ENCODE measurements around the gene SBK2. TPM values are rescaled to one million over a fixed set of nuclear protein-coding genes. Genes with fewer than 3 reads are reported as not detected.

The SBK2 gene
- total and polyA plus RNA-seq, 9 of the 15 experiments (the other 6 are each of a cell fraction or from before 2014, with no cell fraction given), result not detected

DNA sequence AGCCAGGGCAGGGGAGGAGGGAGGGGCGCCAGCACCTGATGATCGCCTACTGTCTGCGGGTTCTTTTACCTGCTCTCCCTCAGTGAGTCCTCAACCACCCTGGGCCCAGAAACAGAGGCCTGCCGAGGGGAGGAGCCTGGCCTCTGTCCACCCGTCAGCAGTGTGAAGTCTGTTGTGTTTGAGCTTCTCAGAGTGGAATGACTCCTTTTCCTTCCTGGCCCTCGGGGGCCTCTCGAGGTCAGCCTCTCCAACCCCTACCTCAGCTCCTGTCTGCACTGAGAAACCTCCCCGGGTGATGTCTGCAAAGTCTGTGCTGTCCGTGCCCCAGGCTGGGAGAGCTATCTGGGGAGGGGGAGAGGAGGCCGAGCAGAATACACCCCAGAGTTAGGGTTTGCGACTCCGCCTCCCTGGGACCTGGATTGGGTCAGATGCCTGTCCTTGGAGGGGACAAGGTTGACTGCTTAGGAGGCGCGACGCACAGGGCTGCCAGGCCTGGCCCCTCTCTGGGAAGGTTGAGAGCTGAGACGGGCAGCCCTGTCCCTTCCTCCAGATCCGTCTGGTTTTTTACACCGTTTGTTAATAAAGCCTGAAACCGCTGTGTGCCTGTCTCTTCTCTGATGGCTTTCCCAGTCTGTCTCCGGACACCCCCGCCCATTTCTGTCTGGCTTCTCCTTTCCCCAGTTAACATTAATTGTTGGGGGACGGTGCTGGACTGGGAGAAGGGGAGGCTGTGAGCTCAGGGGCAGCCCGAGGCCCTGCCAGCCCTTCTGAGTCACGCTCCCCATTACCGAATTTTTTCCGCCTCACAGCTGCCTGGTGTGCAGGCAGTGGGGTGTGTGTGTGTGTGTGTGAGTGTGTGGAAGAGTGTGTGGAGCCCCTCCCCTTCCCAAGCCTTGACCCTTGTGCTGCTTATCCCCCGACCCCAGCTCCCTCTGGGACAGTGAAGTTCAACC is 49.7 kb downstream of the SBK2 start (continued):
- TF ChIP-seq, protein P1, sequence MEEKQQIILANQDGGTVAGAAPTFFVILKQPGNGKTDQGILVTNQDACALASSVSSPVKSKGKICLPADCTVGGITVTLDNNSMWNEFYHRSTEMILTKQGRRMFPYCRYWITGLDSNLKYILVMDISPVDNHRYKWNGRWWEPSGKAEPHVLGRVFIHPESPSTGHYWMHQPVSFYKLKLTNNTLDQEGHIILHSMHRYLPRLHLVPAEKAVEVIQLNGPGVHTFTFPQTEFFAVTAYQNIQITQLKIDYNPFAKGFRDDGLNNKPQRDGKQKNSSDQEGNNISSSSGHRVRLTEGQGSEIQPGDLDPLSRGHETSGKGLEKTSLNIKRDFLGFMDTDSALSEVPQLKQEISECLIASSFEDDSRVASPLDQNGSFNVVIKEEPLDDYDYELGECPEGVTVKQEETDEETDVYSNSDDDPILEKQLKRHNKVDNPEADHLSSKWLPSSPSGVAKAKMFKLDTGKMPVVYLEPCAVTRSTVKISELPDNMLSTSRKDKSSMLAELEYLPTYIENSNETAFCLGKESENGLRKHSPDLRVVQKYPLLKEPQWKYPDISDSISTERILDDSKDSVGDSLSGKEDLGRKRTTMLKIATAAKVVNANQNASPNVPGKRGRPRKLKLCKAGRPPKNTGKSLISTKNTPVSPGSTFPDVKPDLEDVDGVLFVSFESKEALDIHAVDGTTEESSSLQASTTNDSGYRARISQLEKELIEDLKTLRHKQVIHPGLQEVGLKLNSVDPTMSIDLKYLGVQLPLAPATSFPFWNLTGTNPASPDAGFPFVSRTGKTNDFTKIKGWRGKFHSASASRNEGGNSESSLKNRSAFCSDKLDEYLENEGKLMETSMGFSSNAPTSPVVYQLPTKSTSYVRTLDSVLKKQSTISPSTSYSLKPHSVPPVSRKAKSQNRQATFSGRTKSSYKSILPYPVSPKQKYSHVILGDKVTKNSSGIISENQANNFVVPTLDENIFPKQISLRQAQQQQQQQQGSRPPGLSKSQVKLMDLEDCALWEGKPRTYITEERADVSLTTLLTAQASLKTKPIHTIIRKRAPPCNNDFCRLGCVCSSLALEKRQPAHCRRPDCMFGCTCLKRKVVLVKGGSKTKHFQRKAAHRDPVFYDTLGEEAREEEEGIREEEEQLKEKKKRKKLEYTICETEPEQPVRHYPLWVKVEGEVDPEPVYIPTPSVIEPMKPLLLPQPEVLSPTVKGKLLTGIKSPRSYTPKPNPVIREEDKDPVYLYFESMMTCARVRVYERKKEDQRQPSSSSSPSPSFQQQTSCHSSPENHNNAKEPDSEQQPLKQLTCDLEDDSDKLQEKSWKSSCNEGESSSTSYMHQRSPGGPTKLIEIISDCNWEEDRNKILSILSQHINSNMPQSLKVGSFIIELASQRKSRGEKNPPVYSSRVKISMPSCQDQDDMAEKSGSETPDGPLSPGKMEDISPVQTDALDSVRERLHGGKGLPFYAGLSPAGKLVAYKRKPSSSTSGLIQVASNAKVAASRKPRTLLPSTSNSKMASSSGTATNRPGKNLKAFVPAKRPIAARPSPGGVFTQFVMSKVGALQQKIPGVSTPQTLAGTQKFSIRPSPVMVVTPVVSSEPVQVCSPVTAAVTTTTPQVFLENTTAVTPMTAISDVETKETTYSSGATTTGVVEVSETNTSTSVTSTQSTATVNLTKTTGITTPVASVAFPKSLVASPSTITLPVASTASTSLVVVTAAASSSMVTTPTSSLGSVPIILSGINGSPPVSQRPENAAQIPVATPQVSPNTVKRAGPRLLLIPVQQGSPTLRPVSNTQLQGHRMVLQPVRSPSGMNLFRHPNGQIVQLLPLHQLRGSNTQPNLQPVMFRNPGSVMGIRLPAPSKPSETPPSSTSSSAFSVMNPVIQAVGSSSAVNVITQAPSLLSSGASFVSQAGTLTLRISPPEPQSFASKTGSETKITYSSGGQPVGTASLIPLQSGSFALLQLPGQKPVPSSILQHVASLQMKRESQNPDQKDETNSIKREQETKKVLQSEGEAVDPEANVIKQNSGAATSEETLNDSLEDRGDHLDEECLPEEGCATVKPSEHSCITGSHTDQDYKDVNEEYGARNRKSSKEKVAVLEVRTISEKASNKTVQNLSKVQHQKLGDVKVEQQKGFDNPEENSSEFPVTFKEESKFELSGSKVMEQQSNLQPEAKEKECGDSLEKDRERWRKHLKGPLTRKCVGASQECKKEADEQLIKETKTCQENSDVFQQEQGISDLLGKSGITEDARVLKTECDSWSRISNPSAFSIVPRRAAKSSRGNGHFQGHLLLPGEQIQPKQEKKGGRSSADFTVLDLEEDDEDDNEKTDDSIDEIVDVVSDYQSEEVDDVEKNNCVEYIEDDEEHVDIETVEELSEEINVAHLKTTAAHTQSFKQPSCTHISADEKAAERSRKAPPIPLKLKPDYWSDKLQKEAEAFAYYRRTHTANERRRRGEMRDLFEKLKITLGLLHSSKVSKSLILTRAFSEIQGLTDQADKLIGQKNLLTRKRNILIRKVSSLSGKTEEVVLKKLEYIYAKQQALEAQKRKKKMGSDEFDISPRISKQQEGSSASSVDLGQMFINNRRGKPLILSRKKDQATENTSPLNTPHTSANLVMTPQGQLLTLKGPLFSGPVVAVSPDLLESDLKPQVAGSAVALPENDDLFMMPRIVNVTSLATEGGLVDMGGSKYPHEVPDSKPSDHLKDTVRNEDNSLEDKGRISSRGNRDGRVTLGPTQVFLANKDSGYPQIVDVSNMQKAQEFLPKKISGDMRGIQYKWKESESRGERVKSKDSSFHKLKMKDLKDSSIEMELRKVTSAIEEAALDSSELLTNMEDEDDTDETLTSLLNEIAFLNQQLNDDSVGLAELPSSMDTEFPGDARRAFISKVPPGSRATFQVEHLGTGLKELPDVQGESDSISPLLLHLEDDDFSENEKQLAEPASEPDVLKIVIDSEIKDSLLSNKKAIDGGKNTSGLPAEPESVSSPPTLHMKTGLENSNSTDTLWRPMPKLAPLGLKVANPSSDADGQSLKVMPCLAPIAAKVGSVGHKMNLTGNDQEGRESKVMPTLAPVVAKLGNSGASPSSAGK (IDR thresholded peaks at IDR 0.05), result no peak
- no peak for TF ChIP-seq TAF9B (IDR thresholded peaks at IDR 0.05; ENCODE audit: partially characterized antibody)
- TF ChIP-seq, protein P2, sequence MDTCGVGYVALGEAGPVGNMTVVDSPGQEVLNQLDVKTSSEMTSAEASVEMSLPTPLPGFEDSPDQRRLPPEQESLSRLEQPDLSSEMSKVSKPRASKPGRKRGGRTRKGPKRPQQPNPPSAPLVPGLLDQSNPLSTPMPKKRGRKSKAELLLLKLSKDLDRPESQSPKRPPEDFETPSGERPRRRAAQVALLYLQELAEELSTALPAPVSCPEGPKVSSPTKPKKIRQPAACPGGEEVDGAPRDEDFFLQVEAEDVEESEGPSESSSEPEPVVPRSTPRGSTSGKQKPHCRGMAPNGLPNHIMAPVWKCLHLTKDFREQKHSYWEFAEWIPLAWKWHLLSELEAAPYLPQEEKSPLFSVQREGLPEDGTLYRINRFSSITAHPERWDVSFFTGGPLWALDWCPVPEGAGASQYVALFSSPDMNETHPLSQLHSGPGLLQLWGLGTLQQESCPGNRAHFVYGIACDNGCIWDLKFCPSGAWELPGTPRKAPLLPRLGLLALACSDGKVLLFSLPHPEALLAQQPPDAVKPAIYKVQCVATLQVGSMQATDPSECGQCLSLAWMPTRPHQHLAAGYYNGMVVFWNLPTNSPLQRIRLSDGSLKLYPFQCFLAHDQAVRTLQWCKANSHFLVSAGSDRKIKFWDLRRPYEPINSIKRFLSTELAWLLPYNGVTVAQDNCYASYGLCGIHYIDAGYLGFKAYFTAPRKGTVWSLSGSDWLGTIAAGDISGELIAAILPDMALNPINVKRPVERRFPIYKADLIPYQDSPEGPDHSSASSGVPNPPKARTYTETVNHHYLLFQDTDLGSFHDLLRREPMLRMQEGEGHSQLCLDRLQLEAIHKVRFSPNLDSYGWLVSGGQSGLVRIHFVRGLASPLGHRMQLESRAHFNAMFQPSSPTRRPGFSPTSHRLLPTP (IDR thresholded peaks at IDR 0.05; ENCODE audit: borderline replicate concordance, extremely low read depth, insufficient read length), result no peak
- TF ChIP-seq ZNF785 (CRISPR knock-in tag; IDR thresholded peaks at IDR 0.05), result no peak
- TF ChIP-seq, protein P3, sequence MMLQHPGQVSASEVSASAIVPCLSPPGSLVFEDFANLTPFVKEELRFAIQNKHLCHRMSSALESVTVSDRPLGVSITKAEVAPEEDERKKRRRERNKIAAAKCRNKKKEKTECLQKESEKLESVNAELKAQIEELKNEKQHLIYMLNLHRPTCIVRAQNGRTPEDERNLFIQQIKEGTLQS (IDR thresholded peaks at IDR 0.05), result peak; percentile 65; the same call in 1 of the 2 replicates
- TF ChIP-seq, protein P3 (CRISPR knock-in tag; conservative IDR thresholded peaks at IDR 0.05), result no peak
- no peak for TF ChIP-seq FOXA1 (IDR thresholded peaks at IDR 0.05; ENCODE audit: borderline replicate concordance)
- TF ChIP-seq, protein P4, sequence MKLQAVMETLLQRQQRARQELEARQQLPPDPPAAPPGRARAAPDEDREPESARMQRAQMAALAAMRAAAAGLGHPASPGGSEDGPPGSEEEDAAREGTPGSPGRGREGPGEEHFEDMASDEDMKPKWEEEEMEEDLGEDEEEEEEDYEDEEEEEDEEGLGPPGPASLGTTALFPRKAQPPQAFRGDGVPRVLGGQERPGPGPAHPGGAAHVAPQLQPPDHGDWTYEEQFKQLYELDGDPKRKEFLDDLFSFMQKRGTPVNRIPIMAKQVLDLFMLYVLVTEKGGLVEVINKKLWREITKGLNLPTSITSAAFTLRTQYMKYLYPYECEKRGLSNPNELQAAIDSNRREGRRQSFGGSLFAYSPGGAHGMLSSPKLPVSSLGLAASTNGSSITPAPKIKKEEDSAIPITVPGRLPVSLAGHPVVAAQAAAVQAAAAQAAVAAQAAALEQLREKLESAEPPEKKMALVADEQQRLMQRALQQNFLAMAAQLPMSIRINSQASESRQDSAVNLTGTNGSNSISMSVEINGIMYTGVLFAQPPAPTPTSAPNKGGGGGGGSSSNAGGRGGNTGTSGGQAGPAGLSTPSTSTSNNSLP (IDR thresholded peaks at IDR 0.05; ENCODE audit: borderline replicate concordance, low read depth, low read length), result no peak
